Measurements from ENCODE around the gene SLC6A8.

DNA sequence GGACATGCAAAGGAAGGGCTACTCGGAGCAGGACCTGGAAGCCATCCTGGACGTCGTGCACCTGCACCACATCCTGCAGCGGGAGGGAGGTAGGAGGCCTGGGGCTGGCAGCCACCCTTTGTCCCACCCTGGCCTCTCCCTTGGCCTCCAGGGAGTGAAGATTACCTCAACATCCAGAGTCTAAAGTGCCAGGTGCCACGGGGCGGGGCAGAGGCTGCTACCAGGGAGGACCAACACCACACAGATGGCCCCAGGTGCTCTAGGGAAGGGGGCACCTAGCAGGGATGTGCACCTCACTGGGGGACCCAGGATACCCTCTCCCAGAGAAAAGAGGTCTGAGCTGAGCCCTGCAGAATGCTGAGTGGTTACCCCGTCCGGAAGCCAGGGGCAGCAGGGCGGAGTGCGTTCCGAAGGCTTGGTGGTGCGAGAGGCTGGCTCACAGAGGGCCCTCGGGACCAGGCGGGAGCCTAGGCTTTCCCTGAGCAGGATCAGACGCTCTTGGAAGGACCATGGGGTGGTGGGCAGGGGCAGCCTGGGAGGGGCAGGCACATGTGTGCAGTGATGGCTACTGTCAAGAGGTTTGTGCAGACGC lies 53.0 kb downstream of the SLC6A8 start:
- no peak for TF ChIP-seq POLR2A (IDR thresholded peaks at IDR 0.05)
- TF ChIP-seq, protein P1, sequence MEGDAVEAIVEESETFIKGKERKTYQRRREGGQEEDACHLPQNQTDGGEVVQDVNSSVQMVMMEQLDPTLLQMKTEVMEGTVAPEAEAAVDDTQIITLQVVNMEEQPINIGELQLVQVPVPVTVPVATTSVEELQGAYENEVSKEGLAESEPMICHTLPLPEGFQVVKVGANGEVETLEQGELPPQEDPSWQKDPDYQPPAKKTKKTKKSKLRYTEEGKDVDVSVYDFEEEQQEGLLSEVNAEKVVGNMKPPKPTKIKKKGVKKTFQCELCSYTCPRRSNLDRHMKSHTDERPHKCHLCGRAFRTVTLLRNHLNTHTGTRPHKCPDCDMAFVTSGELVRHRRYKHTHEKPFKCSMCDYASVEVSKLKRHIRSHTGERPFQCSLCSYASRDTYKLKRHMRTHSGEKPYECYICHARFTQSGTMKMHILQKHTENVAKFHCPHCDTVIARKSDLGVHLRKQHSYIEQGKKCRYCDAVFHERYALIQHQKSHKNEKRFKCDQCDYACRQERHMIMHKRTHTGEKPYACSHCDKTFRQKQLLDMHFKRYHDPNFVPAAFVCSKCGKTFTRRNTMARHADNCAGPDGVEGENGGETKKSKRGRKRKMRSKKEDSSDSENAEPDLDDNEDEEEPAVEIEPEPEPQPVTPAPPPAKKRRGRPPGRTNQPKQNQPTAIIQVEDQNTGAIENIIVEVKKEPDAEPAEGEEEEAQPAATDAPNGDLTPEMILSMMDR (IDR thresholded peaks at IDR 0.05) = no peak
